ENCODE results near the gene SIM1. TPM values are rescaled to one million over a fixed set of nuclear protein-coding genes. Genes with fewer than 3 reads are reported as not detected.

The SIM1 gene
- total RNA-seq, 1 experiment from 2014 or later = not detected

- no peaks in the 10 kb centered on the region for H3K36me3 ChIP-seq (ENCODE audit: low read depth, low read length)
- no peak overlapping the region for H3K4me3 ChIP-seq (ENCODE audit: low read length)
- H3K27ac ChIP-seq (ENCODE audit: low read length) = no peak overlapping the region
- ChIA-PET POLR2A (ENCODE audit: unreplicated experiment) (no interaction called here), CTCF (no interaction called here)
- DNase-seq = no peak
- no peak overlapping the region for H3K9ac ChIP-seq (ENCODE audit: low read length)
- no peak for ATAC-seq
- no peak overlapping the region for H3K4me2 ChIP-seq (ENCODE audit: low read length)
- H4K20me1 ChIP-seq (ENCODE audit: low read length) = no peaks in the 10 kb centered on the region
- intact Hi-C loops (cut with micrococcal nuclease) = no loop called here
- H3K79me2 ChIP-seq (ENCODE audit: low read length) = no peaks in the 10 kb centered on the region
- BruUV-seq (replicated peaks) = no TSS peak
- H3K4me1 ChIP-seq (ENCODE audit: insufficient read depth, low read length) = no peaks in the 10 kb centered on the region
- H3K9me3 ChIP-seq (ENCODE audit: low read length) = no peaks in the 10 kb centered on the region
- no peak overlapping the region for H2AFZ ChIP-seq (ENCODE audit: low read length)
- no peaks in the 10 kb centered on the region for H3K27me3 ChIP-seq (ENCODE audit: low read length)
- H3F3A ChIP-seq (ENCODE audit: low read length, unreplicated experiment) = no peaks in the 10 kb centered on the region
- no peak for TF ChIP-seq EZH2phosphoT487 (IDR thresholded peaks at IDR 0.05; ENCODE audit: borderline replicate concordance, low read length)
- no peak for TF ChIP-seq CTCF (conservative IDR thresholded peaks at IDR 0.05; ENCODE audit: low read depth, low read length)
- no peak for TF ChIP-seq EZH2 (IDR thresholded peaks at IDR 0.05; ENCODE audit: low read length, unreplicated experiment)
- no peaks in the 10 kb centered on the region for H3K9me2 ChIP-seq (replicated peaks; ENCODE audit: low read length)
Measured at GRCh38 chr6:100446115-100447080, 18.3 kb downstream of the SIM1 start.

- H3F3A ChIP-seq (ENCODE audit: low read length, unreplicated experiment) = no peaks in the 10 kb centered on the region
- H3K79me2 ChIP-seq (ENCODE audit: low read length) = no peaks in the 10 kb centered on the region
- no peaks in the 10 kb centered on the region for H3K9me2 ChIP-seq (replicated peaks; ENCODE audit: low read length)
- H3K4me1 ChIP-seq (ENCODE audit: insufficient read depth, low read length) = no peaks in the 10 kb centered on the region
- H2AFZ ChIP-seq (ENCODE audit: low read length) = no peak overlapping the region
- no peak overlapping the region for H3K4me2 ChIP-seq (ENCODE audit: low read length)
- BruUV-seq (replicated peaks) = no TSS peak
- no peaks in the 10 kb centered on the region for H4K20me1 ChIP-seq (ENCODE audit: low read length)
- POLR2A ChIA-PET (ENCODE audit: unreplicated experiment) = no interaction called here
- TF ChIP-seq CTCF (conservative IDR thresholded peaks at IDR 0.05; ENCODE audit: low read depth, low read length) = no peak
- no peak for TF ChIP-seq EZH2phosphoT487 (IDR thresholded peaks at IDR 0.05; ENCODE audit: borderline replicate concordance, low read length)
- TF ChIP-seq EZH2 (IDR thresholded peaks at IDR 0.05; ENCODE audit: low read length, unreplicated experiment) = no peak
- ATAC-seq = no peak
- H3K36me3 ChIP-seq (ENCODE audit: low read depth, low read length) = no peaks in the 10 kb centered on the region
- no peaks in the 10 kb centered on the region for H3K9me3 ChIP-seq (ENCODE audit: low read length)
- no peaks in the 10 kb centered on the region for H3K27me3 ChIP-seq (ENCODE audit: low read length)
- H3K27ac ChIP-seq (ENCODE audit: low read length) = no peak overlapping the region
- CTCF ChIA-PET = no interaction called here
- no peak overlapping the region for H3K4me3 ChIP-seq (ENCODE audit: low read length)
- DNase-seq = no peak
- H3K9ac ChIP-seq (ENCODE audit: low read length) = no peak overlapping the region
- intact Hi-C loops (cut with micrococcal nuclease) = no loop called here
Measured at GRCh38 chr6:100445512-100445911, 19.2 kb downstream of the SIM1 start.

GRCh38 chr6:100440935-100441334 is 23.8 kb downstream of the SIM1 start:
- H2AFZ ChIP-seq (ENCODE audit: low read length) = no peak overlapping the region
- ATAC-seq (no peak), DNase-seq (no peak)
- ChIA-PET POLR2A (ENCODE audit: unreplicated experiment) (no interaction called here), CTCF (no interaction called here)
- H3K9ac ChIP-seq (ENCODE audit: low read length) = no peak overlapping the region
- no peaks in the 10 kb centered on the region for H3K9me3 ChIP-seq (ENCODE audit: low read length)
- BruUV-seq (replicated peaks) = no TSS peak
- no peak overlapping the region for H3K4me3 ChIP-seq (ENCODE audit: low read length)
- no peaks in the 10 kb centered on the region for H3K79me2 ChIP-seq (ENCODE audit: low read length)
- no peaks in the 10 kb centered on the region for H3K4me1 ChIP-seq (ENCODE audit: insufficient read depth, low read length)
- H3K9me2 ChIP-seq (replicated peaks; ENCODE audit: low read length) = no peaks in the 10 kb centered on the region
- no peak overlapping the region for H3K27ac ChIP-seq (ENCODE audit: low read length)
- no peak overlapping the region for H3K4me2 ChIP-seq (ENCODE audit: low read length)
- H4K20me1 ChIP-seq (ENCODE audit: low read length) = no peaks in the 10 kb centered on the region
- no peaks in the 10 kb centered on the region for H3K36me3 ChIP-seq (ENCODE audit: low read depth, low read length)
- intact Hi-C loops (cut with micrococcal nuclease) = no loop called here
- no peaks in the 10 kb centered on the region for H3F3A ChIP-seq (ENCODE audit: low read length, unreplicated experiment)
- H3K27me3 ChIP-seq (ENCODE audit: low read length) = no peaks in the 10 kb centered on the region
- TF ChIP-seq CTCF (conservative IDR thresholded peaks at IDR 0.05; ENCODE audit: low read depth, low read length) = no peak
- no peak for TF ChIP-seq EZH2phosphoT487 (IDR thresholded peaks at IDR 0.05; ENCODE audit: borderline replicate concordance, low read length)
- TF ChIP-seq EZH2 (IDR thresholded peaks at IDR 0.05; ENCODE audit: low read length, unreplicated experiment) = no peak

Measured in PC-3 (cell line).